Measurements from ENCODE around the gene DNAH14. TPM values are rescaled to one million over a fixed set of nuclear protein-coding genes. Genes with fewer than 3 reads are reported as not detected.

The DNAH14 gene
- total and polyA plus RNA-seq, 2 of the 8 experiments (the other 6 are each of a cell fraction or from before 2014, with no cell fraction given): 8.4 to 40.7 TPM

DNA sequence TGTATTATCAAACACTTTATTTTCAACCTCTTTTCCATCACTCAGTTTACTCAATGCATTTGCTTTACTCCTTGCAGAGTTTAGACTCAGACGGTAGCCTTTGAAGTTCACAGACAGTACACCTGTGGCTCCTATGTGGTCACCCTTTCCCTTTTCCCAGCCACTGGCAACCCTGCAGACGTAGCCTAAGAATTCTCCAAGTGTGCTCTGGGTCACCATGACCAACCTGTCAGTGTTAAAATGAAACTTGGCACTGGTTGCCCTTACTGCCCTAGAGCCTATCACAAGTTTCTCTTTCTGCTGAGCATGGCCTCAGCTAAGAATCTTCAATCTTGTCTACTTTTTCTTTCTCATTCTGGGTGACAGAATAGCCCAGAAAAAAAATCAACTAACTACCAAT is 25.5 kb upstream of the DNAH14 start:
- WGBS, 2 experiments (ENCODE audit: extremely low coverage in 1 of 2, insufficient coverage in 1 of 2, insufficient read length in 1 of 2, insufficient replicate concordance in 2 of 2, low coverage in 1 of 2, low lambda C conversion rate in 2 of 2, missing lambda C conversion rate in 1 of 2): 91% methylated on average over 2 of the region's 2 CpGs; no CpG with 5 or more reads in 1 of the 2 experiments
- POLR2A ChIA-PET (ENCODE audit: partially characterized antibody): no interaction called here

More for the DNA sequence above, 25.5 kb upstream of the DNAH14 start:
- H2AFZ ChIP-seq (ENCODE audit: low read length): no peak overlapping the region
- H3K4ac ChIP-seq (replicated peaks; ENCODE audit: insufficient read length, low read depth, low read length): no peak overlapping the region
- H2BK120ac ChIP-seq (replicated peaks; ENCODE audit: low read depth, low read length): no peak overlapping the region
- H3K23me2 ChIP-seq (ENCODE audit: low read depth, low read length): no peaks in the 10 kb centered on the region
- no peak overlapping the region for H2BK20ac ChIP-seq (ENCODE audit: low read length)
- CTCF ChIA-PET (ENCODE audit: partially characterized antibody): interaction anchor here (0.6 kb wide), 1 partner anchor 766 kb away, joined by 3 read pairs; no protein-coding TSS in a partner anchor
- no peak overlapping the region for H3K9ac ChIP-seq (replicated peaks in 1 of 4; ENCODE audit: extremely low read depth in 1 of 4, low read depth in 3 of 4, low read length in 3 of 4)
- no peak overlapping the region for H3K56ac ChIP-seq (replicated peaks; ENCODE audit: insufficient read length, low read depth, low read length)
- no peaks in the 10 kb centered on the region for H3K79me1 ChIP-seq (ENCODE audit: low read depth, low read length)
- H4K5ac ChIP-seq (ENCODE audit: insufficient read length, low read depth, low read length): no peak overlapping the region
- TF ChIP-seq EZH2 (IDR thresholded peaks at IDR 0.05; ENCODE audit: low read depth, low read length, severe bottlenecking): no peak
- TF ChIP-seq, protein P1, sequence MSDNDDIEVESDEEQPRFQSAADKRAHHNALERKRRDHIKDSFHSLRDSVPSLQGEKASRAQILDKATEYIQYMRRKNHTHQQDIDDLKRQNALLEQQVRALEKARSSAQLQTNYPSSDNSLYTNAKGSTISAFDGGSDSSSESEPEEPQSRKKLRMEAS (IDR thresholded peaks at IDR 0.05): no peak
- TF ChIP-seq CHD2 (IDR thresholded peaks at IDR 0.05; ENCODE audit: low read length): no peak
- TF ChIP-seq KDM4A (IDR thresholded peaks at IDR 0.05; ENCODE audit: low read depth, low read length, severe bottlenecking): no peak
- no peak for TF ChIP-seq CREB1 (IDR thresholded peaks at IDR 0.05)
- no peak for TF ChIP-seq TEAD4 (IDR thresholded peaks at IDR 0.05; ENCODE audit: low read depth, low read length)
- no peak for TF ChIP-seq ASH2L (IDR thresholded peaks at IDR 0.05; ENCODE audit: low read length)
- H2BK5ac ChIP-seq (ENCODE audit: low read depth, low read length): no peak overlapping the region
- H3K23ac ChIP-seq (ENCODE audit: insufficient read length): no peak overlapping the region
- H3K4me2 ChIP-seq (ENCODE audit: insufficient read depth in 1 of 2, low read depth in 2 of 2, low read length in 2 of 2): no peak overlapping the region
- H3K9me3 ChIP-seq (ENCODE audit: insufficient read depth in 2 of 2, low read depth in 1 of 2, low read length in 1 of 2): 0 out of 4 replicates have a peak, but pooled peaks cover 0 to 2% of the 10 kb centered on the region in 2 experiments
- no peaks in the 10 kb centered on the region for H3K79me2 ChIP-seq (ENCODE audit: control insufficient read depth in 1 of 2, insufficient read depth in 2 of 2, low read length in 2 of 2)
- no peak overlapping the region for H4K91ac ChIP-seq (replicated peaks; ENCODE audit: insufficient read length, low read length)
- no peaks in the 10 kb centered on the region for H3K36me3 ChIP-seq (ENCODE audit: control insufficient read depth in 2 of 4, insufficient read depth in 4 of 4, low read length in 3 of 4)
- no peak overlapping the region for H2AK5ac ChIP-seq (ENCODE audit: low read depth, low read length)
- no peak overlapping the region for H3K27ac ChIP-seq (ENCODE audit: low read depth, low read length)
- H2BK15ac ChIP-seq (ENCODE audit: low read length): no peak overlapping the region
- no peak overlapping the region for H3K4me3 ChIP-seq (ENCODE audit: extremely low read depth in 1 of 4, insufficient read depth in 2 of 4, low read depth in 3 of 4, low read length in 4 of 4)
- H3K27me3 ChIP-seq (replicated peaks in 1 of 4; ENCODE audit: control insufficient read depth in 3 of 4, extremely low read depth in 1 of 4, insufficient read depth in 3 of 4, low read length in 3 of 4): no peaks in the 10 kb centered on the region
- H4K20me1 ChIP-seq (replicated peaks in 1 of 2; ENCODE audit: control insufficient read depth in 1 of 2, insufficient read depth in 2 of 2, low read length in 2 of 2): no peaks in the 10 kb centered on the region
- no peak overlapping the region for H3K14ac ChIP-seq (ENCODE audit: insufficient read length)
- DNase-seq (ENCODE audit: low read depth in 1 of 2, low spot score in 2 of 2) (no peak), FAIRE-seq (no peak)
- H3K4me1 ChIP-seq (replicated peaks in 1 of 4; ENCODE audit: control insufficient read depth in 3 of 4, insufficient read depth in 4 of 4, low read length in 3 of 4): no peaks in the 10 kb centered on the region
- no peak overlapping the region for H4K8ac ChIP-seq (ENCODE audit: extremely low read depth, insufficient read depth, low read length)
- H2BK12ac ChIP-seq (ENCODE audit: low read depth, low read length): no peak overlapping the region
- H3K18ac ChIP-seq (ENCODE audit: extremely low read depth, low read length): no peak overlapping the region

Data from H1 (cell line).